ENCODE results near the gene TMEM170B.
A peak's percentile ranks its signal among the peaks of the same experiment; 100 is the strongest.

Gene TMEM170B

GRCh38 chr6:11584244-11584643 is 46.7 kb downstream of the TMEM170B start:
- Histone ChIP-seq H3K36me3 (ENCODE audit: control insufficient read depth, insufficient read depth, low read length) (no peaks in the 10 kb centered on the region), H3K27me3 (ENCODE audit: insufficient read depth, low read length, poor library complexity) (no peaks in the 10 kb centered on the region), H3K79me2 (ENCODE audit: control insufficient read depth, insufficient read depth, low read length) (no peaks in the 10 kb centered on the region), H2BK15ac (replicated peaks; ENCODE audit: low read depth) (no peak overlapping the region), H3K27ac (ENCODE audit: low read depth, low read length) (no peak overlapping the region), H4K5ac (ENCODE audit: low read length) (no peak overlapping the region), H3K4me2 (ENCODE audit: low read length) (no peak overlapping the region), H2AK5ac (ENCODE audit: low read length) (no peak overlapping the region), H3K18ac (ENCODE audit: low read length) (no peak overlapping the region), H3K79me1 (ENCODE audit: low read length) (no peaks in the 10 kb centered on the region), H2BK5ac (ENCODE audit: low read length) (no peak overlapping the region), H3K9ac (ENCODE audit: low read length) (no peak overlapping the region), H3K4me1 (ENCODE audit: control insufficient read depth, low read depth, low read length) (no peaks in the 10 kb centered on the region), H3K56ac (ENCODE audit: low read length) (no peak overlapping the region), H4K8ac (ENCODE audit: low read depth, low read length) (no peak overlapping the region), H3K23ac (ENCODE audit: low read length) (no peak overlapping the region), H2BK120ac (ENCODE audit: low read depth, low read length) (no peak overlapping the region), H3K4ac (ENCODE audit: low read depth, low read length) (no peak overlapping the region), H3K4me3 (ENCODE audit: low read length) (no peak overlapping the region)
- DNase-seq = peak; percentile 68
- WGBS (ENCODE audit: extremely low coverage, insufficient coverage, low lambda C conversion rate) = no CpG with 5 or more reads among the region's 5 CpGs

DNA sequence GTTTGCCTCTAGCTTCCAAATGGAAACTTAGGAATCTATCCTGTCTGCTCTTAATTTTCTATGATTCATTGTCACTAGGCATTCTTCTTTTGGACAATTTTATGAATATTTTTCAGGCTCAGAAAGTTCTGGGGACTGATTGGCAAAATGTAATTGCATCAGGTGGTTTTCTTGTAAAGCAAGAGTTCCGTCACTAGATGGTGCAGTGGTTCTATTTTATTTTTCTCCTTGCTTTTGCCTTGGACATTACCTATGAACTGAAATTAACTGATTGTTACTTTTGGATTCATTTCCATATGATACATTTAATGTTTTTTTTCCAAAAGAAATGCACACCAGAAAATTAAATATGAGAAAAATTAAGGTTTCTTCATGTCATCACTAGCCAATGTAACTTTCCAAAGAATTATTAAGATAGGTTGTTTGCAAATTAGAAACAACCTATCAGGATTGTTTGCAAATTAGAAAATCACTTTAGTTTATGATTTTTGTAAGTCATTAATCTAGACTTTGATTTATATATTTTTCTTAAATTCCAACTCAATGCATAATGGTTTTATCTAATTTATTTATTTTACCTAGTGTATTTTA is 48.0 kb downstream of the TMEM170B start:
- H3K23ac ChIP-seq (ENCODE audit: low read length) = no peak overlapping the region
- H3K27me3 ChIP-seq (ENCODE audit: insufficient read depth, low read length, poor library complexity) = no peaks in the 10 kb centered on the region
- H2BK5ac ChIP-seq (ENCODE audit: low read length) = no peak overlapping the region
- no peak overlapping the region for H4K8ac ChIP-seq (ENCODE audit: low read depth, low read length)
- H2BK15ac ChIP-seq (replicated peaks; ENCODE audit: low read depth) = no peak overlapping the region
- H3K9ac ChIP-seq (ENCODE audit: low read length) = no peak overlapping the region
- no peaks in the 10 kb centered on the region for H3K4me1 ChIP-seq (ENCODE audit: control insufficient read depth, low read depth, low read length)
- H3K36me3 ChIP-seq (ENCODE audit: control insufficient read depth, insufficient read depth, low read length) = no peaks in the 10 kb centered on the region
- H3K27ac ChIP-seq (ENCODE audit: low read depth, low read length) = peak overlapping the region; percentile 84
- no peak overlapping the region for H3K56ac ChIP-seq (ENCODE audit: low read length)
- H3K79me2 ChIP-seq (ENCODE audit: control insufficient read depth, insufficient read depth, low read length) = no peaks in the 10 kb centered on the region
- H3K79me1 ChIP-seq (ENCODE audit: low read length) = no peaks in the 10 kb centered on the region
- no peak overlapping the region for H2AK5ac ChIP-seq (ENCODE audit: low read length)
- WGBS (ENCODE audit: extremely low coverage, insufficient coverage, low lambda C conversion rate) = no CpG with 5 or more reads among the region's 1 CpG
- H3K4ac ChIP-seq (ENCODE audit: low read depth, low read length) = no peak overlapping the region
- peak overlapping the region; percentile 68 for H3K18ac ChIP-seq (ENCODE audit: low read length)
- DNase-seq = peak; percentile 73
- peak overlapping the region; percentile 74 for H2BK120ac ChIP-seq (ENCODE audit: low read depth, low read length)
- H4K5ac ChIP-seq (ENCODE audit: low read length) = no peak overlapping the region
- H3K4me2 ChIP-seq (ENCODE audit: low read length) = no peak overlapping the region
- no peak overlapping the region for H3K4me3 ChIP-seq (ENCODE audit: low read length)

DNA sequence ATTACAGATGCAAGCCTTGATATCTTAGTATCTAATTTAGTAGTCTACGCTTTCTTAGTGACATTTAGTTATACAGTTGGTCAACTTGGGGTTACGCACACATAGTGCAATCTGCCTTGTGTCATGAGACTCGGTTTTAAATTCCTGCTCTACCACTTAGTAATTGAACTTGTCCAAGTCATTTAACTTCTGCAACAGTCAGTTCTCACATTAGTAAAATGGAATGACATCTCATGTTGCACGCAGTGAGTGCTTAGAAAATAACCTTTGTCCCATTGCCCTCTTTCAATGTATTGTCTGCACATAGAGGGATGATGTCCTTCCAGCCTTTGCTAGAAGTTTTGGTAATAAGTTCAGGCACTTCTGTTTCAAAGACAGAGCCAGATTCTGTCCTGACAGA is 48.6 kb downstream of the TMEM170B start:
- no peaks in the 10 kb centered on the region for H3K36me3 ChIP-seq (ENCODE audit: control insufficient read depth, insufficient read depth, low read length)
- no peak overlapping the region for H3K4me2 ChIP-seq (ENCODE audit: low read length)
- H3K27ac ChIP-seq (ENCODE audit: low read depth, low read length) = peak overlapping the region; percentile 63

GRCh38 chr6:11586536-11586935 is 49.0 kb downstream of the TMEM170B start:
- no CpG with 5 or more reads among the region's 7 CpGs for whole genome bisulfite sequencing (ENCODE audit: extremely low coverage, insufficient coverage, low lambda C conversion rate)
- peak overlapping the region; percentile 89 for H2BK5ac ChIP-seq (ENCODE audit: low read length)
- H3K4me2 ChIP-seq (ENCODE audit: low read length) = no peak overlapping the region
- no peak overlapping the region for H3K4me3 ChIP-seq (ENCODE audit: low read length)
- H2BK15ac ChIP-seq (replicated peaks; ENCODE audit: low read depth) = peak overlapping the region; percentile 11
- peak overlapping the region; percentile 70 for H3K4ac ChIP-seq (ENCODE audit: low read depth, low read length)
- H2BK120ac ChIP-seq (ENCODE audit: low read depth, low read length) = peak overlapping the region; percentile 96
- H3K36me3 ChIP-seq (ENCODE audit: control insufficient read depth, insufficient read depth, low read length) = no peaks in the 10 kb centered on the region
- H4K5ac ChIP-seq (ENCODE audit: low read length) = peak overlapping the region; percentile 78
- no peak overlapping the region for H3K23ac ChIP-seq (ENCODE audit: low read length)
- DNase-seq = peak; percentile 72
- no peak overlapping the region for H4K8ac ChIP-seq (ENCODE audit: low read depth, low read length)
- H3K9ac ChIP-seq (ENCODE audit: low read length) = peak overlapping the region; percentile 39
- no peaks in the 10 kb centered on the region for H3K79me2 ChIP-seq (ENCODE audit: control insufficient read depth, insufficient read depth, low read length)
- peak overlapping the region; percentile 80 for H3K18ac ChIP-seq (ENCODE audit: low read length)
- no peaks in the 10 kb centered on the region for H3K4me1 ChIP-seq (ENCODE audit: control insufficient read depth, low read depth, low read length)
- H3K27me3 ChIP-seq (ENCODE audit: insufficient read depth, low read length, poor library complexity) = no peaks in the 10 kb centered on the region
- peak overlapping the region; percentile 63 for H3K27ac ChIP-seq (ENCODE audit: low read depth, low read length)
- no peaks in the 10 kb centered on the region for H3K79me1 ChIP-seq (ENCODE audit: low read length)
- H2AK5ac ChIP-seq (ENCODE audit: low read length) = no peak overlapping the region
- peak overlapping the region; percentile 78 for H3K56ac ChIP-seq (ENCODE audit: low read length)

More for the DNA sequence above, 48.6 kb downstream of the TMEM170B start:
- Histone ChIP-seq H3K18ac (ENCODE audit: low read length) (peak overlapping the region; percentile 80), H3K4me3 (ENCODE audit: low read length) (no peak overlapping the region), H3K4me1 (ENCODE audit: control insufficient read depth, low read depth, low read length) (no peaks in the 10 kb centered on the region), H4K8ac (ENCODE audit: low read depth, low read length) (peak overlapping the region; percentile 76), H3K4ac (ENCODE audit: low read depth, low read length) (peak overlapping the region; percentile 31), H2BK120ac (ENCODE audit: low read depth, low read length) (peak overlapping the region; percentile 96), H2BK5ac (ENCODE audit: low read length) (peak overlapping the region; percentile 89), H3K27me3 (ENCODE audit: insufficient read depth, low read length, poor library complexity) (no peaks in the 10 kb centered on the region), H2BK15ac (replicated peaks; ENCODE audit: low read depth) (peak overlapping the region; percentile 11), H2AK5ac (ENCODE audit: low read length) (peak overlapping the region; percentile 49), H3K79me1 (ENCODE audit: low read length) (no peaks in the 10 kb centered on the region), H3K9ac (ENCODE audit: low read length) (peak overlapping the region; percentile 39), H3K79me2 (ENCODE audit: control insufficient read depth, insufficient read depth, low read length) (no peaks in the 10 kb centered on the region), H3K23ac (ENCODE audit: low read length) (peak overlapping the region; percentile 50), H3K56ac (ENCODE audit: low read length) (peak overlapping the region; percentile 78), H4K5ac (ENCODE audit: low read length) (peak overlapping the region; percentile 78)
- DNase-seq = no peak
- WGBS (ENCODE audit: extremely low coverage, insufficient coverage, low lambda C conversion rate) = no CpG with 5 or more reads among the region's 4 CpGs

DNA sequence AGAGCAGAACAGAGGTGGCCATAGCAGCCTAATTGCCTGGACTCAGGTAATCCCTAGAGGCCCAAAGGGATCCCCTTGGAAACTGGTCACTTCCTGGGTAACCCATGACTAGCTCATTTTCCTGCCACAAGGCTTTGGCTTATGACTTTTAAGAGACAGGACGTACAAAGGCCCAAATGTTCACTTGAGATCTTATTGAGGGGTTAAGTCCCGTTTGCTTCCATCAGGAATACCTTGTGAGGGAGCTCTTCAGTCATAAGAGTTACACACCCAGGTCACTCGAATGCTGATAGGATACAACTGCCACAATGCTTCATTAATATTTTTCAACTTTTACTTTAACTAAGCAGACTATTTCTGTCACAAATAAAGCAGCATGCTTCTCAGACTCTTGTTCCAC is 51.7 kb downstream of the TMEM170B start:
- H3K4me3 ChIP-seq (ENCODE audit: low read length) = no peak overlapping the region
- no peak overlapping the region for H3K23ac ChIP-seq (ENCODE audit: low read length)

More for the DNA sequence above, 51.7 kb downstream of the TMEM170B start:
- Histone ChIP-seq H2AK5ac (ENCODE audit: low read length) (no peak overlapping the region), H4K8ac (ENCODE audit: low read depth, low read length) (no peak overlapping the region), H3K9ac (ENCODE audit: low read length) (no peak overlapping the region), H2BK15ac (replicated peaks; ENCODE audit: low read depth) (peak overlapping the region; percentile 64), H2BK120ac (ENCODE audit: low read depth, low read length) (no peak overlapping the region), H3K4me1 (ENCODE audit: control insufficient read depth, low read depth, low read length) (no peaks in the 10 kb centered on the region), H2BK5ac (ENCODE audit: low read length) (no peak overlapping the region), H3K27ac (ENCODE audit: low read depth, low read length) (no peak overlapping the region), H3K79me1 (ENCODE audit: low read length) (no peaks in the 10 kb centered on the region), H3K56ac (ENCODE audit: low read length) (peak overlapping the region; percentile 22), H3K27me3 (ENCODE audit: insufficient read depth, low read length, poor library complexity) (no peaks in the 10 kb centered on the region), H3K36me3 (ENCODE audit: control insufficient read depth, insufficient read depth, low read length) (no peaks in the 10 kb centered on the region), H4K5ac (ENCODE audit: low read length) (no peak overlapping the region), H3K18ac (ENCODE audit: low read length) (peak overlapping the region; percentile 90), H3K4me2 (ENCODE audit: low read length) (no peak overlapping the region), H3K4ac (ENCODE audit: low read depth, low read length) (peak overlapping the region; percentile 52), H3K79me2 (ENCODE audit: control insufficient read depth, insufficient read depth, low read length) (no peaks in the 10 kb centered on the region)
- no peak for DNase-seq
- no CpG with 5 or more reads among the region's 3 CpGs for WGBS (ENCODE audit: extremely low coverage, insufficient coverage, low lambda C conversion rate)

Measured in mesendoderm (in vitro differentiated cells).